Ecto neural progenitor cell (in vitro differentiated cells): Measurements from ENCODE around the gene TRERF1.
"Not testable (repeated sequence)": the region's sequence is repeated elsewhere in the genome, so short reads cannot be mapped to it uniquely, and the experiment has no call there.

Experiments
- DNase-seq: peaks from one replicate; pipeline ENCODE4 v3.0.0-alpha.2; 2018; ENCODE audit warnings: low spot score

TRERF1 gene

DNA sequence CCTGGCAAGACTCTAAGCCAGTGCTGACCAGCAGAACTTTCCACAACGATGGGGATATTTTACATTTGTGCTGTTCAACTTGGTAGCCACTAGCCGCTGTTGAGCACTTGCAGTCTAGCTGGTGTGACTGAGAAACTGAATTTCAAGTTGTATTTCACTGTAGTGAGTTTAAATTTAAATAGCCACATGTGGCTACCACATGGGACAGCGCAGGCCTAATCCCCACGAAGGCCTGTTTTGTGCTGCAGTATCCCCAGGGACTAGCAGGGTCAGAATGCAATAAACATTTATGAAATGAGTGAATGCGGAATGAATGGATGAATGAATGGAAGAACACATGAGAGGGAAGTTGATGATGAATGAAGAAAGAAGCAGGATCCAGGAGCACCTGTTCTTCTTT is 115.8 kb downstream of the TRERF1 start:
- no peak for DNase-seq

- DNase-seq: no peak
These were observed 116.9 kb downstream of the TRERF1 start for GRCh38 chr6:42334870-42335269.

DNA sequence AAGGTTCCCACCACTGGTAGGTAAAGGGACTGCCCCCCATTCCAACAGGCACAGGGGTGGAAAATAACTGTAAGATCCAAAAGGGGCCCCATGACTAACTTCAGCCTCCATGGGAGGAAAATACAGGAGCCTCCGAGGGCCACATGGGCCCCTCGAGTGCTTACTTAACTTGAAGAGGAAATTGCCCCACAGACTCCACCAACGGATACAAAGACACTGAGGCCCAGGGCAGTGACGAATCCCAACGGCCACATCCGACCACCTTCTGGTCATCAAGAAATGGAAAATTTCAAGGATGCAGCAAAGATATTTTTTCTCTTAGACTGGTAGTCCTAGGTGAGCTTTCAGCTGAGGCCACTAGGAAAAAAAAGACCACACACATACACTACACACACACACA is 118.1 kb downstream of the TRERF1 start:
- no peak for DNase-seq

DNA sequence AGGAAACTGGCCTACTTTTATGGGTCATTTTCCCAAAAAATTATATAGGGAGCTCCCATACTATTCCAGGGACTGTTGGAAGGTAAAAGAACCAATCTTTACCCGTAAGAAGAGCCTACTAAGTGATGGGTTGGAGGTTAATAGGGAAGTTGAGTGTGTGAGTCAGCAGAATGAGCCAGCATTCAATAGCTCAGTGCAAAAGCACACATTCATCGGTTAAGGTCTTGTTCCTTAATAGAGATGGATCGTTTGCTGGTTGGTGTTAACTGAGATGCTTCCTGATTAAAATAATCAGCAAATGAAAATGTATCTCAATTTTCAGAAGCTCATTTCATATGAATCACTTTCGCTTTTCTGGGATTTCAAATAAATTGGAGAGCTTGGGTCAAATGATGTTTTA is 118.8 kb downstream of the TRERF1 start:
- DNase-seq: no peak

GRCh38 chr6:42331019-42331418 is 120.7 kb downstream of the TRERF1 start:
- no peak for DNase-seq

- no peak for DNase-seq
These were observed 125.5 kb downstream of the TRERF1 start for GRCh38 chr6:42326248-42326647.

- not testable (repeated sequence) for DNase-seq
These were observed 126.9 kb downstream of the TRERF1 start for GRCh38 chr6:42324656-42325324.

- no peak for DNase-seq
These were observed 129.1 kb downstream of the TRERF1 start for GRCh38 chr6:42322676-42323075.

- no peak for DNase-seq
These were observed 129.8 kb downstream of the TRERF1 start for GRCh38 chr6:42321976-42322375.

DNA sequence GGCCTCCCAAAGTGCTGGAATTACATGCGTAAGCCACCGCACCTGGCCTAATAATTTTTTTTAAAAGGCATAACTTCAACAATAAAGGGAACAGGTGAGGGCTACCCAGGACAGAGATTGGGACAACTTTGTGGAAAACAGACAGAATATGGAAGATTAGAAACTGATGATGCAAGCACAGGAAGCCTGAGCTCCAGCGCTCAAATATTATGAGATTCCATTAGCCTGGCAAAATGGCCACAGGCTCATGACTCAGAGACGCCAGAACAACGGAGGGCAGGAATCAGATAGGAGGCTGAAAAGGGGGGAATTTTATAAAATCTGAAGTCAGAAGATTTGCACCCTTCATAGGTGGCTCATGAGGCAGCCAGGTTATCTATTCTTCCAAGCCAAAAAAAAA is 131.0 kb downstream of the TRERF1 start:
- DNase-seq: no peak

- DNase-seq: no peak
These were observed 133.2 kb downstream of the TRERF1 start for GRCh38 chr6:42318480-42318879.

- DNase-seq: no peak
These were observed 134.7 kb downstream of the TRERF1 start for GRCh38 chr6:42316981-42317380.

DNA sequence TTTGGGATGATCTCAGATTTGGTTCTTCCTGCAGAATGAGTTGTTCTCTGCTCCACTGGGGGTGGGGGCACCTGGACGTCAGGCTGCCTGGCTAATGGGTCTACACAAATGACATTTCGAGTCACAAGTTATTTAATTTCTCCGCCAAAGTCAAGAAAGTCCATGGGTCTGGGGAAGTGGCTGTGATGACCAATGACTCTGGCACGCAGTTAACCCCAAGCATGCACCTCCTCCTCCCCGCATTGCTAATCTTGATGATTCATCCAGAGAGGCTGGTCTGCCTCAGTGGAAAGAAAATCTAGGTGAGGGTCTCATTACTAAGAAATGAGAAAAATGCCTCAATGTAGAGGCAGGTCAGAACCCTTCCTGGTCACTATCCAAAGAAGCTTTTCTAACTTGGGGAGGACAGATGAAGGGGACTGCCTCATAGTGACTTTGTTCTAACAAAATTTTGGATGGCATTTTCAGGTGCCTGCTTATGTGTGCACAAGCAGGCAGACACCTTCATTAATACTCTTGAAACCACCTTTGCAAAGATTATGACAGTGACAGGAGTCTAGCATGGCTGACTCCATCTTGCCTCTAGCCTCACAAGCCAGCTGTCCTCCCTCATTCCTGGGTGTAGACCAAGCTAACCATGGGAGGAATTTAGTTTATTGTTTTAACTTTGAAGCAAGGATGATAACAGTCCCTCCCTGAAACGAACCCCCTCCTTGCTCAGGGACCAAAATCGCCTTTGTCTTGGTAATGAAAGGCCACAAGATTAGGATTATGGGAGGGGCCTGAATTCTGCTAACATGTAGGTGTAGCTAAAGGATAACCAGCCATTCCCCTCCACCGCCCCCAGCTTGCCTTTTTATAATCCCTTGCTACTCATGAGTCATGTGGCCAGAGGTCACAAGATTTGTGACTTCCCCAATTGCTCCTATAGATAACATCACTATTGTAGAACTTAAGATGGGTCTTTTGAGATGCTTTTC is 135.4 kb downstream of the TRERF1 start:
- no peak for DNase-seq

DNA sequence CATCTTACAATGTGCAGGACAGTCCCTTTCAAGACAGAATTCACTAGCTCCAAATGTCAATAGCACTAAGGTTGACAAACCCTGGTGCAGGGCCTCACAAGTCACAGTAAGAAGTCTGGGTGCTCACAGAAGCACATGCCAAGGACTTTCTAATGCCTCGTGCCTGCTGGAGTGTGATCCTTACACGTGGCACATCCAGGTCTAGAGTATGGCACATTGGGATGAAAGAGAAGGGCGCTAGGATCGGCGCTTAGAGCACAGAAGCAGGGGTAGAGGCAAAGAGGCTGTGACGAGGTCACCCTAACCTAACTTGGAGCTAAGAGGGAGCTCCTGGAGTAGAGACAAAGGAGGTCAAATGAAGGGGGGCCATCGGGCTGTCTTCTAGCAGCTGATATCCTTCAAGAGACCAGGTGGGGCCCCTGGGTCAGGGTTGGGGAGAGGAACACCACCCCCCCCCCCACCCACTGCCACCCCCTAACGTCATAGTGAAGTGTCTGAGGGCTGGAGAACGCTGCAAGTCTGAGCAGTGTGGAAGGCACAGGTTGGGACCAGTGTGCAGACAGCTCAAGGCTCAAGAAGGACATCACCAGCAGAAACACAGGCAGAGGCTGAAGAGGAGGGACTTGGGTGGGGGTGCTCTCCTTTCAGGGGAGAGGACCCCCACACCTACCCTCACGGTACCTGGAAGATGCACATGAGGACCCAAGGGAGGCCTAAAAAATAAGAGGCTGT is 136.3 kb downstream of the TRERF1 start:
- no peak for DNase-seq

GRCh38 chr6:42314571-42315258 is 137.0 kb downstream of the TRERF1 start:
- DNase-seq: no peak

DNA sequence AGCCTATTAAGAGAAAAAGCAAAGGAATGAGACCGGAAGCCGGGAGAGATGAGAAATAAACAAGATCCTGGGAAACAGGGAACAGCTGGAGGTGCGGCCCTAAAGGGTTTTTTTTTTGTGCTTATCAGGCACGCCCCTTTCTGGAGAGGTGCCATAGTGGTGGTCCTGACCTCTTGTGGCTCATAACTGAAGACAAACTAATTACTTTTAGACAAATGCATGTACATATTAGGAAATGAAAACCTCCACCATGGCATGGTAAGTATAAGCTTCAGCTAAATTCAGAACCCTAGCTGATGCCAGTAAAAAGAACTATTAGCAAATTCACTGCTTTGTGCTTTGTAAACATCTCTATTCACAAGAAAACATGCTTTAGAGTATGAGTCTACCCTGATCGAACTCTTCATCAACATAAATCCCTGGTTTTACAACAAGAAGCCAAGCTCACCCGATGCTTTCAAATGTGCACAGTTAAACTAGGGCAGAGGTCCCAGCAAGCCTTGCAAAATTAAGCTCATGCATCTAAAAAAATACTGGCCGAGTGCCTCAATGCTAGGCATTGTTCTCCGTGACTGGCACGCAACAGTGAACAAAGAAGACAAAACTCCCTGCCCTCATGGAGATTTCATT is 137.7 kb downstream of the TRERF1 start:
- no peak for DNase-seq

- no peak for DNase-seq
These were observed 138.7 kb downstream of the TRERF1 start for GRCh38 chr6:42313038-42313437.

- DNase-seq: no peak
These were observed 144.6 kb downstream of the TRERF1 start for GRCh38 chr6:42307141-42307470.

DNA sequence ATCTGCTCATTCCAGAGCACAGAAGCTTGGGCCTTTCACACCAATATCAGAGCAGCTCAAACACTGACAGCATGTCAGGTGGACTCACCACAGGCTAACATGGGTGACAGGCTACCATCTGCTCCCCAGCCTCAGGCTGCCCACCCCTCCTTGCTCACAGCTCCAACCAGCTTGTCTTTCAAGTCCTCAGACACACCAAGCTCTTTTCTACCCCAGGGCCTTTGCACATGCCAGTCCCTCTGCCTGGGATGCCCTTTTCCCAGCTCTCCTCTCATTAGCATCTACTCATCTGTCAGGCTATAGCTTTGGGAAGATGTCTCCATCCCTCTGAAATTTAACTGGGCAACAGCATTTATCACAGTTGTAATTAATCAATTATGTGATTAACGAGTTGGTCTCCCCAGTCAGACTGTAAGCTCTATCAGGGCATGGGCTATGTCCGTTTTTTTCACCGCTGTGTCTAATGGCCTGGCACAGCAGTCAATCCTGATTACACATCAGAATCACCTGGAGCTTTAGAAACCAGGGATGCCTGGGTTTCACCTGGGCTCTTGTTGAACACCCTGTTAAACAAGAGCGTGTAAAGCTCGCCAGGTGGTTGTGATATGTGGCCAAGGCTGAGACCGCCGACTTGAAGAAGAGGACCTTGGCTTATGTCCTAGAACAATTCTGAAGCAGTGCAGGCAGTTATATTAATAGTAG is 145.1 kb downstream of the TRERF1 start:
- DNase-seq: no peak

DNA sequence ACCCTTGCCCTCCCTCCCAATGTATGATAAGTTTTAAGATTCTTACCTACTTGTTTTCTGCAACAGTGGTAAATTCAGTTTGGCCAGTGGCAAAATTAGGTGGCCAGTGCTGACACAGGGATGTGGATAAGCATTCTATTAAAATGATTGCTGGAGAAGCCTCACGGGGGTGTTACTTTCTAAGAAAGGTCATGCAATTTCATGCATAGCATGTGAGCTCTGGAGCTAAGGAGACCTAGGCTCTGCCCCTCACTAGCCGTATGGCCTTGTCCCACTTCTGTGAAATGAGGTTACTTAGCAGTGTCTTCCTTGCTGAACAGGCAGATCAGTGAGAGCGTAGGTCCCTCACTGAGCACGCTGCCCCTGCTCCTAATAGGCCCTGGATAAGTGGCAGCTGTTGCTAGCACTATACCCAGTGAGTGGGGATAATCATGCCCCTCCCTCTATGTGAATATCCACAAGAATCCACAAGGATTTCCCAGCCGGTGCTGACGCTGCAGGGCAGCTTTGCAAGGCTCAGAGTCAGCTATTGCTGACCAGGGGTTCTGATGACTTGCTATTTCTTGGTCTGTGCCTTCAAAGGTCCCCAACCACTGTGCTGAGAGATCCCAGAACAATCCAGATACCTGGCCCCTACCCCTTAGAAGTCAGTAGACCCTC is 147.5 kb downstream of the TRERF1 start:
- no peak for DNase-seq

- no peak for DNase-seq
These were observed 149.3 kb downstream of the TRERF1 start for GRCh38 chr6:42302411-42302810.
